Mesenchymal stem cell (in vitro differentiated cells and primary cell): Measurements from ENCODE around the gene ZNF469.
A peak's percentile ranks its signal among the peaks of the same experiment; 100 is the strongest.

Experiments
- DNase-seq: peaks from one replicate; pipeline ENCODE4 v3.0.0-alpha.2; 2013
- H2AFZ ChIP-seq: one replicate; pipeline ENCODE4 v1.6.1; 2013; ENCODE audit warnings: low read depth, mild to moderate bottlenecking, control low read depth, inconsistent platforms, low read length, moderate library complexity
- H2AK5ac ChIP-seq: 2 replicates; pipeline ENCODE4 v1.6.1; 2013; ENCODE audit warnings: low read length, moderate library complexity, mild to moderate bottlenecking, inconsistent platforms; ENCODE audit not compliant: severe bottlenecking
- H2BK120ac ChIP-seq: one replicate; pipeline ENCODE4 v1.6.1; 2013; ENCODE audit warnings: low read depth, mild to moderate bottlenecking, inconsistent platforms, low read length, moderate library complexity
- H2BK12ac ChIP-seq, 2 experiments: one replicate each; pipeline ENCODE4 v1.6.1; 2013; ENCODE audit warnings: inconsistent platforms in 2 of 2, low read length in 2 of 2, mild to moderate bottlenecking in 2 of 2, moderate library complexity in 2 of 2, control low read depth in 1 of 2
- H2BK15ac ChIP-seq: one replicate; pipeline ENCODE4 v1.6.1; 2013; ENCODE audit warnings: mild to moderate bottlenecking, low read depth, inconsistent platforms; ENCODE audit not compliant: poor library complexity, severe bottlenecking
- H2BK5ac ChIP-seq: 2 replicates; pipeline ENCODE4 v1.6.1; 2013; ENCODE audit warnings: low read depth, mild to moderate bottlenecking, low read length, control low read depth, inconsistent platforms; ENCODE audit not compliant: poor library complexity, severe bottlenecking
- H3K14ac ChIP-seq, 2 experiments: one replicate each; pipeline ENCODE4 v1.6.1; 2013; ENCODE audit warnings: inconsistent platforms in 2 of 2, low read length in 2 of 2, control low read depth in 1 of 2, mild to moderate bottlenecking in 1 of 2, moderate library complexity in 1 of 2
- H3K18ac ChIP-seq, 2 experiments: one replicate each; pipeline ENCODE4 v1.6.1; 2013; ENCODE audit warnings: inconsistent platforms in 2 of 2, low read length in 2 of 2, control low read depth in 1 of 2, low read depth in 1 of 2, mild to moderate bottlenecking in 1 of 2
- H3K23ac ChIP-seq, 2 experiments: one replicate each; pipeline ENCODE4 v1.6.1; 2013; ENCODE audit warnings: inconsistent platforms in 2 of 2, low read length in 2 of 2, mild to moderate bottlenecking in 2 of 2, moderate library complexity in 2 of 2, control low read depth in 1 of 2
- H3K27ac ChIP-seq: 2 replicates; pipeline ENCODE4 v1.5.1; 2013; ENCODE audit warnings: mild to moderate bottlenecking, moderate library complexity, low read length, control low read depth, inconsistent platforms; ENCODE audit not compliant: poor library complexity, severe bottlenecking
- H3K27me3 ChIP-seq, 2 experiments: 2 replicates each; pipeline versions ENCODE4 v1.6.1 to v1.7.0; 2013; ENCODE audit warnings: low read length in 2 of 2, mild to moderate bottlenecking in 2 of 2, moderate library complexity in 2 of 2, control low read depth in 1 of 2, inconsistent platforms in 1 of 2; ENCODE audit not compliant: control insufficient read depth in 1 of 2, insufficient read depth in 1 of 2
- H3K36me3 ChIP-seq, 2 experiments: 2 replicates each; pipeline versions ENCODE4 v1.6.1 to v1.7.0; 2013; ENCODE audit warnings: low read length in 2 of 2, control low read depth in 1 of 2, inconsistent platforms in 1 of 2, low read depth in 1 of 2, mild to moderate bottlenecking in 1 of 2; ENCODE audit not compliant: insufficient read depth in 2 of 2, control insufficient read depth in 1 of 2
- H3K4ac ChIP-seq, 2 experiments: one replicate each; pipeline ENCODE4 v1.6.1; 2013; ENCODE audit warnings: inconsistent platforms in 2 of 2, low read length in 2 of 2, mild to moderate bottlenecking in 2 of 2, moderate library complexity in 2 of 2, control low read depth in 1 of 2, low read depth in 1 of 2
- H3K4me1 ChIP-seq: 2 replicates; pipeline ENCODE4 v1.6.1; 2013; ENCODE audit warnings: low read depth, low read length, control low read depth; ENCODE audit not compliant: control insufficient read depth, insufficient read depth
- H3K4me2 ChIP-seq: 2 replicates; pipeline ENCODE4 v1.6.1; 2013; ENCODE audit warnings: low read length, mild to moderate bottlenecking, inconsistent platforms; ENCODE audit not compliant: poor library complexity, severe bottlenecking
- H3K4me3 ChIP-seq, 2 experiments: 2 replicates each; pipeline versions ENCODE4 v1.5.1 to v1.7.0; 2013; ENCODE audit warnings: low read length in 2 of 2, mild to moderate bottlenecking in 2 of 2, control low read depth in 1 of 2, low read depth in 1 of 2; ENCODE audit not compliant: insufficient read depth in 1 of 2
- H3K79me1 ChIP-seq: replicated peaks from 2 replicates; pipeline ENCODE4 v1.6.1; 2013; ENCODE audit warnings: mild to moderate bottlenecking, control low read depth, low read length, inconsistent platforms; ENCODE audit not compliant: poor library complexity, severe bottlenecking
- H3K9ac ChIP-seq: 2 replicates; pipeline ENCODE4 v1.7.0; 2013; ENCODE audit warnings: mild to moderate bottlenecking, low read length, moderate library complexity
- H3K9me3 ChIP-seq: 2 replicates; pipeline ENCODE4 v1.7.0; 2013; ENCODE audit warnings: mild to moderate bottlenecking, low read length; ENCODE audit not compliant: control insufficient read depth
- H4K8ac ChIP-seq: one replicate; pipeline ENCODE4 v1.6.1; 2013; ENCODE audit warnings: inconsistent platforms, mild to moderate bottlenecking, low read length, moderate library complexity
- H4K91ac ChIP-seq: one replicate; pipeline ENCODE4 v1.6.1; 2013; ENCODE audit warnings: mild to moderate bottlenecking, low read length, inconsistent platforms
- WGBS: methylation state at CpG from one replicate; pipeline ENCODE4 v1.1.7; 2013; ENCODE audit warnings: mixed read lengths; 5-methylcytosine and 5-hydroxymethylcytosine counted together

ZNF469 gene

DNA sequence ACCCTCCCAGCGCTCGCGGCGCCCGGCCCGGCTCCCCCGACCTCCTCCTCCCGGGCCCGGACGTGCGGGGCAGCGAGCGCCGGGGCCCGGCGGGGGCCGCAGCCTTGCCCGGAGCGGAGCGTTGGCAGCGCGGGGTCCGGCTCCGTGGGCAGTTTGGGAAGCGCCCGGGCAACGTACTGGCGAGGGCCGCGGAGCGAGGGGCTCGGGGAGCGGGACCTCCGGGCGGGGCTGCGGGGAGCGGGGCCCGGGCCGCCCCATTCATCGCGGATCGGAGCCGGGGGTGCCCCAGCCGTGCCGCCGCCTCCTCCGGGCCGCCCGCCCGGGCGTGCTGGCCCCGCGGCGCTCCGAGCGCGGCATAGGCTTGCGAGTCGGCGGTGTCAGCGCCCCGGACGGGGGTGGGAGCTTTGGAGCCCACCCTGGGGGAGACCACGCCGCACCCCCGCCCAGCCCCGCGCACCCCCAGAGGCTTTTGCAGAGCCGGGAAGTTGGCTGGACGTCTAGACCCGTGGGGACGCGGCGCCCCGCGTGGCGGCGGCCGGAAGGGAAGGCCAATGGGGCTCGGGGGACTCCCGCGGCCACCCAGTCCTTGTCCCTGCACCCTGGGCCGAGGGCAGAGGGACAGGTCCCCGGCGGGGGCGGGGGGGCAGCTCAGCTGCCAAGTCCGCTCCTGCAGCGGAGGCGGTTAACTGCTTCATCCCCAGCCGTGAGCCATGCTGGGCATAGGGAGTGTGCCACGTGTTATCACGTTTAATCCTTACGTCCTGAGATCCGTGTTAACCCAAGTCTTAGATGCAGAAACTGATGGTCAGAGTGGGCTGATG lies 852 bp downstream of the ZNF469 start:
- WGBS = 2% methylated on average over 57 of the region's 94 CpGs
- peak overlapping the region; percentile 48 to 80 for H3K18ac ChIP-seq

DNA sequence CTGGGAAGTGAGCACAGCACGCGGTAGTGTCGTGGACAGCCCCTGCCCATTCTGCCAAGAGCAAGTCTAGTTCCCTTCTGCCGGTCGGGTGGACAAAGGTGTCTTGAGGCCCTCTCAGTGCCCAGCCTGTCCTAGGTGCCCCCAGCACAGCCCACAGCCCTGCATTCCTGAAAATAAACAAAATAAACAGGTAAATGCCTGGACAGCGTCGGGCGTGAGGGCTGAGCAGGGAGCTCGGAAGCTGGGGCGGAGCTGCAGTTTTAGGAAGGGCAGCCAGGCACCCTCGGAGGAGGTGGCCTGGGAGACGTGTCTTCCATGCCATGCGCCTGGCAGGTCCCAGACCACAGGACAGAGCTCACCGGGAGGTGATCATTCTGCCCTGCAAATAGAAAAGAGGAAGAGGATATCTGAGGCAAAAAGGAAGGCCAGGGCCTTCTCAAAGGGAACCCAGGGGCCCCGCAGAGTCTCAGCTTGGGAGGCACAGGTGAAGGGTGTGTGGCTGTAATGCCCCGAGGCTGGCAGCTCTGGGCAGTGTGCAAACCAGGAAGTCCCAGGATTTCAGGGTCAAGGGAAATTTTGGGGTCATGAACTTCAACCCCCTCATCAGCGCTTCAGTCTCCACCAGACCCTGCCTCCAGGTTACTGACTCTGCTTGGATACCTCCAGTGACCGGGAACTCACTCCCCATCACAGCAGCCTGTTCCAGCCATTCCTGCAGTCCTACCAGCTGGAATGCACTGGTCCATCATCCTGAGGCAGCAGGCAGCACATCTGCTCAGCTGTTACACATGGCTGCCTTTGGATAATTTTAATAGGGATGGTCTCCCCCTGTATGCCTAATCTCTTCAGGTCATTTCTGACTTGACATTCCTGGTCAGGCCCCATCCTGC lies 1.7 kb downstream of the ZNF469 start:
- Histone ChIP-seq H3K27ac (no peak overlapping the region), H2BK15ac (no peak overlapping the region), H3K23ac (peak overlapping the region in 1 of 2 experiments; percentile 76), H3K9ac (peak overlapping the region; percentile 86), H3K36me3 (peaks cover 0 to 11% of the 10 kb centered on the region in 2 experiments), H2AFZ (peak overlapping the region; percentile 49), H2BK5ac (no peak overlapping the region), H3K4me3 (peak overlapping the region; percentile 60 to 86), H3K4me1 (peaks cover 22% of the 10 kb centered on the region), H3K4ac (peak overlapping the region; percentile 11 to 29), H3K18ac (peak overlapping the region; percentile 48 to 76), H2AK5ac (peak overlapping the region; percentile 17), H3K4me2 (peak overlapping the region; percentile 69), H3K27me3 (no peaks in the 10 kb centered on the region), H3K9me3 (no peaks in the 10 kb centered on the region), H4K91ac (peak overlapping the region; percentile 85), H2BK120ac (peak overlapping the region; percentile 30), H3K79me1 (peaks cover 3% of the 10 kb centered on the region), H2BK12ac (peak overlapping the region in 1 of 2 experiments; percentile 78), H4K8ac (peak overlapping the region; percentile 45), H3K14ac (peak overlapping the region in 1 of 2 experiments; percentile 37)
- DNase-seq = no peak
- 68% methylated on average over 18 of the region's 18 CpGs for WGBS

More for the DNA sequence above, 852 bp downstream of the ZNF469 start:
- peak; percentile 75 for DNase-seq
- peak overlapping the region; percentile 86 for H3K9ac ChIP-seq
- peaks cover 27% of the 10 kb centered on the region for H3K4me1 ChIP-seq
- H3K4me2 ChIP-seq = peak overlapping the region; percentile 69
- peaks cover 3% of the 10 kb centered on the region for H3K79me1 ChIP-seq
- peak overlapping the region; percentile 70 for H2BK15ac ChIP-seq
- no peaks in the 10 kb centered on the region for H3K9me3 ChIP-seq
- no peak overlapping the region for H3K27ac ChIP-seq
- peaks cover 0 to 6% of the 10 kb centered on the region in 2 experiments for H3K36me3 ChIP-seq
- peak overlapping the region; percentile 81 for H2BK120ac ChIP-seq
- peak overlapping the region; percentile 60 to 86 for H3K4me3 ChIP-seq
- peak overlapping the region in 1 of 2 experiments; percentile 37 for H3K14ac ChIP-seq
- peak overlapping the region; percentile 45 for H4K8ac ChIP-seq
- peak overlapping the region; percentile 85 for H4K91ac ChIP-seq
- H3K23ac ChIP-seq = peak overlapping the region in 1 of 2 experiments; percentile 76
- H2BK12ac ChIP-seq = peak overlapping the region in 1 of 2 experiments; percentile 52
- peak overlapping the region; percentile 17 for H2AK5ac ChIP-seq
- H2AFZ ChIP-seq = peak overlapping the region; percentile 49
- no peak overlapping the region for H2BK5ac ChIP-seq
- peak overlapping the region; percentile 21 to 56 for H3K4ac ChIP-seq
- H3K27me3 ChIP-seq = no peaks in the 10 kb centered on the region

DNA sequence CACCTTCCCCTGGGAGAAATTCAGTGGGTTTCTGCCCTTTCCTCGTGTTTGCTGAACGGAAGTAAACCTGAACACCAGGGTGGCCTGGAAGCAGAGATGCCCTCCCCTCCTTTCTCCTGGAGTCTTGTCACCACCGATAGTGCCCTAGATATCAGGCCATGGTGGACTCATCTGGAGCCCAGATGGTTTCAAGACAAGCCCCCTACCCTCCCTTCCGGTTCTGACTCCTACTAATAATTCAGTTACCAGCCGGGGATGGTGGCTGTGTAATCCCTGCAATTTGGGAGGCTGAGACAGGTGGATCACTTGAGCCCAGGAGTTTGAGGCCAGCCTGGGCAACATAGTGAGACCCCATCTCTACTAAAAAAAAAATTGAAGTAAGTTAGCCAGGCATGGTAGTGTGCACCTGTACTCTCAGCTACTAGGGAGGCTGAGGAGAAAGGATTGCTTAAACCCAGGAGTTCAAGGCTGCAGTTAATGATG lies 2.4 kb downstream of the ZNF469 start:
- Histone ChIP-seq H4K8ac (no peak overlapping the region), H3K79me1 (peaks cover 3% of the 10 kb centered on the region), H4K91ac (no peak overlapping the region), H3K9me3 (no peaks in the 10 kb centered on the region), H3K23ac (no peak overlapping the region), H3K4me1 (peaks cover 22% of the 10 kb centered on the region), H2BK120ac (no peak overlapping the region), H3K27me3 (no peaks in the 10 kb centered on the region), H2AK5ac (no peak overlapping the region), H3K4me2 (no peak overlapping the region), H3K4ac (no peak overlapping the region), H3K27ac (no peak overlapping the region), H3K9ac (no peak overlapping the region), H2BK5ac (no peak overlapping the region), H2AFZ (no peak overlapping the region), H2BK15ac (no peak overlapping the region), H3K18ac (no peak overlapping the region), H3K4me3 (no peak overlapping the region), H3K14ac (no peak overlapping the region), H3K36me3 (peaks cover 0 to 18% of the 10 kb centered on the region in 2 experiments), H2BK12ac (no peak overlapping the region)
- 90% methylated on average over 4 of the region's 5 CpGs for WGBS
- DNase-seq = no peak
